Measurements from ENCODE around the gene APBA2.
"Not testable (repeated sequence)": the region's sequence is repeated elsewhere in the genome, so short reads cannot be mapped to it uniquely, and the experiment has no call there.

The APBA2 gene

DNA sequence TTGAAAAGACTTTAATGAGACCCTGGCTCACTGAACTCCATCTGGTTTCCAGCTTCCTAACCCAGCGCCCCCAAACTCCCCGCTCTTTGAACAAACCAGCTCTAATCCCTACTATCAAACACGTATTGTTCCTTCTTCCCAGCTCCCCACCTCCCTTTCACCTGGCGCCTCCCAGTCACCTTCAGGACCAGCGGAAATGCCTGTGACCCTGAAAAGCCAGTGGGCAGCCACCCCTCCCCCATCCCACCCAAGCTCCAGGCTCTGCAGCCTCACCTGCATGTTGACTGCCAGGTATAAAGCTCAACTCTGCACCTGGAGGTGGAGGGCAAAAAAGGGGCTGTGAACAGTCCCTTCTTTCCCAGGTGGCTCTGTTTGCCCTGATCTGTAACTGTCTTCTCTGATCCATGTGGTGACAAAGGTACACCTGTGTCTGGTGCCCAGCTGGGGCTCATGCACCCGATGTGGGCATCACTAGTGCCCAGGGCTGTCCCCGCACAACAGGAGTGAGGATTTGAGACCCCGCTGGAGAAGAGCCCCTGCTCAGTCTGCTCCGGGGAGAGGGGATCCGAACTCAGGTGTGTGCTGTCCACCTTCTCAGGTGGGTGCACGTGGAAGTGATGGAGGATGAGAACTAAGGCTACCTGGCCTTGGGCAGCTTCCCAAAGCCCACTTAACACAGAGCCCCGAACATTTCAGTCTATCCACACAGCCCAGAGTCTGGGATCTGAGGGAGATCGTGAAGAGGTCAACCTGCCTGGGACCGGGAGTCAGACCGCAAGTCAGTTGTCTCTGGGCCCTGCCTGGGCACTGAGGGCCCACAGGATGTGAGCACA is 254.9 kb downstream of the APBA2 start:
- DNase-seq, result no peak

DNA sequence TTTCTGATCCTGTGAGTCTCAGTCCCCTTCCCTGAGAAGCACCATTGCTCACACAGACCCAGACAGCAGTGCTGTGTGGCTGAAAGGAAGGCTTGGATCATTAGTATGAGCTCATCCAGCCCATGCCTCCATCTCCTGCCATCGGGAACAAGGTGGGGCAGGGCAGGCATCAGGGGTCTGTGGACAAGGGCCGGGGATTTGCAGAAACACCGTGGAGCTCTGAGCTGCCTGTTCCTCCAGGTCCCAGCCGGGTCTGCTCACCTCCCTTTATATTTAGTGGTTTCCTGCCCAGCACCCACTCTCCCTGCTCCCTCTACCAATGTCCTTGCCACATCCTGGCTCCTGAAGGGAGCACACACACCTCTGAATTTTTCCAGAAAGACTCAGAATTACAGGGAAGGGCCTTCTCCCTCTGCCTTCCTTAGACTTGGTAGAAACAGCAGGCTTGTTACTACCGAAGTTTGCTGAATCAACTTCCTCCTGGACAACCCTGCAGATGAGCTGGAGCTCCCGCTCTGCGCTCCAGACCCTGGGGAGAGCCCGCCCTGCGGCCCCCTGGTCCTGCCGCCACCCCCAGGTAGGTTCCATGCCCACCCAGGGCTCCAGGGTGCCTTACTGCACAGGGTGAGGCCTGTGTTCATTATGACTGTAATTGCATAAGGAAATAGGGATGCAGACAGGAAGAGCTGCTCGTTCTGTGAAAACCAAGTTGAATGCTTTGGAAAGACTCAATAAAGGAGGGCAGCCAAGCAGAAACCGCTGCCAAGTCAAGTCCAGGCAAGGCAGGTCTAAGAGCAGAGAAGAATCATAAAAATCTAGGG is 255.7 kb downstream of the APBA2 start:
- no peak for DNase-seq

DNA sequence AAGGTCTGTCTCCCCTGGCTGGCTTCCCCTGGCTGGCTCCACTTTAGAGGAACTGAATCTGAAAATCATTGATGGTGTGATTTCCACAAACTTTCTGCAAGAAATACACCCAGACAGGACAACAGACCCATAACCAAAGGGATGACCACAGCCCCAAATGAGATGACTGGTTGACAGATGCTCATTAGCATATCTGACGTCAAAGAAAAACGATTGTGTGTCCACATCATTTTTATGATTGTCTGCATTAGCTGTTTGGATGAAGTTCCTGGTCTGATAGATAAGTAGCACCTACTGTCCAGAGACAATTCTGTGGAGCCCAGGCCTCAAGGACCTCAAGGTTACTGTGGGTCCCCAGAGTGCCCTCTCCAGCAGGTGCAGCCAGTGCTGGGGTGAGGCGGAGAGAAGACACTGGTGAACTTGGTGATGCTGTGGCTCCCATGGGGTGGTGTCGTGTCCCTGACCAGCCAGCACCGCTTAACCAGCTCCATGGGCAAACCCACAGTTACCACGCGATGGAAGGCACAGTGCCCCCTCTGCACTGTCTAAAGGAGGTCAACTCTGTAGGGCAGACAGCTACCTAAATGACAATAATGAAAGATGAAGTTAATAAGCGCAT is 256.5 kb downstream of the APBA2 start:
- no peak for DNase-seq

DNA sequence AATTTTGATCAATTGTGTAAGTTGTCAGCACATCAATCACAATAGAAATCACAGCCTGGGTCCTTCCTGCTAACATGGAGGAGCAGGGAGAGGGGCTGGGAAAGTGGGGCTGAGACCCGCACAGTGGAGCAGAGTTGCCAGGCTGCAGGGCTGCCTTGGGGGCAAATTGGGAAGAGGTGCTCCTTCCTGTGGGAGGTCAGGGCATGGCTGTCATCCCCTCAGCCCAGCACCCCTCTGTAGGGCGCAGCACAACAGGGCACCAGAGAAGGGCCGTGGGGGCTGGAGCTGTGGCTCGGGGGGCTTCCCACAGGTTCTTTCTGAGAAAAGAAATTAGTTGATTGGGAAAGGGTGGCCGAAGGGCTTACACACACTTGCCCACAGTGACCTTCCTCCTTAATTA is 257.5 kb downstream of the APBA2 start:
- DNase-seq, result no peak

DNA sequence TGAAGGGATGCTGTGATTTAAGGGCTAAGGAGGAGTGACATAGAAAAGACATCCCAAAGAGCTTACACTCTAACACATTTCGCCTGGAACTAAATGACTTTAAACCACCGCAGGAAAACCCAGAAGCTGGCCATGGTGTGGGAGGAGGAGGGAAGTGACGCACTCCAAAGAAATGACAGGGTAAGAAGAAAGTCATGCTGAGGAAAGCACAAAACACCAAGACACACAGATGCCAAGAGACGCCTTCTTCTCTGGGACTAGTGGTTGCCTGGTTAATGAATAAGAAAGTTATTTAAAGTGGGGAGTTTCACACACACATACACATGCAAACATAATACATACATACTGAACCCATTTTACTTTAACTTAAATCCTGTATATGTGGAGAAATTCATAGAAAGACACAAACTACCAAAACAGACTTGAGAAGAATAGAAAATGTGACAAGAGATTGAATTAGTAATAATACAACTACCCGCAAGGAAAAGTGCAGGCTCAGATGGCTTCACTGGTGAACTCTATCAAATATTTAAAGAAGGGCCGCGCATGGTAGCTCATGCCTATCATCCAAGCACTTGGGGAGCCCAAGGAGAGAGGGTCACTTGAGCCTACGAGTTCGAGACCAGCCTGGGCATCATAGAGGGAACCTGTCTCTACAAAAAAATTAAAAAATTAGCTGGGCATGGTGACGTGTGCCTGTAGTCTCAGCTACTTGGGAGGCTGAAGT is 258.3 kb downstream of the APBA2 start:
- no peak for DNase-seq

DNA sequence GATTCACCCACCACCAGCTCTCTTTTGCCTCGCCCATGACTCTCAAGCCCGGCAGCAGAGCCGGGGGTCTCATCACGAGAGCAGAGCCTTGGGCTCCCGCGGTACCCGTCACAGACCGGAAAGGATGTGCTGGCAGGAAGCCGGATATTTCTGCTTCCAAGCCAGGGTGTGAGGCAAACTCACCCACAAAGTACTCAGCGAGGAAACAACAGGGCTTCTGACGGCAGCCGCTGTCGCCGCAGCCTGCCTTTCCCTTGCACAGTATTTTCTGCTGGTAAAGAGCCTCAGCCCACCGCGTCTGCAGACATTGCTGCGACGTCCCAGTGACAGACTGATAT is 263.9 kb downstream of the APBA2 start:
- DNase-seq, result no peak

DNA sequence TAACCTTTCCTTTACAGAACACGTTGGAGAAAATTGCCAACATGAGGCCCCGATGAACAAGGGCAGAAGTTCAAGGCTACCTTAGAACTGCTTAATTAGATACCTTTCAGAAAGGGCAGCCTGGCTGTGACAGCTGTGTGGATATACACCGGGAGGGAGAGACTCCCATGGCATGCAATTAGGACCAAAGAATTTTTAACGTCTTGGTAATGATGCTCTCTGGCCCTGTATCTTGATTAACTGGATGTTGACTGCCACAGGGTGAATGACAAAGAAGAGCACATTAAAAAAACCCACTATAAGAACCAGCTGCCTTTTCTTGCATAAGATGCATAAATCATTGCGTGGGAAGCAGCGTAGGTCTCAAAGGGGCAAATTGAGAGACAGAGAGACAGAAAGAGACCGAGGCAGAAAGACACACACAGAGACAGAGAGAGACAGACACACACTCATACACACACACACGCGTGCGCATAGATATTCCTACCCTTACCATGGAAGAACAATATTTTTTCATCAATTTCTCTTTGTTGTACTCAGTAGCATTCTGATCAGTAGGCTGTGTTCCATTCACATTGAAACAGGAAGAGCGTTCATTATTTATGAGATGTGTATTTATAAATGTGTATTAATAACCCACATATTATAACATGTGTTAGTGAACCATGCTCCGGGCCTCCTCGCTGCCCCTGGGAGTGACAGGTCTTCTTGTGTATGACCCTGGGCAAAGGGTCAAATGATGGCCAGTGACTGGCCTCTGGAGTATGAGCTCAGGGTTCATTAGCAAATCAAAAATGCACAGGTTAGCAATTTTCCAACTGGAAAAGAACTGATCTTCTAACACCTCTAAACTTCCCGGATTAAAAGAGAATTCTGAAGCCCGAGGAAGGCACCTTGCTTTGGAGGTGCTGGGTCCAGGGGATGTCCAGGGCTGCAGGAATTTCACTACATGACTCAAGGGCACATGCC is 265.0 kb downstream of the APBA2 start:
- no peak for DNase-seq

DNA sequence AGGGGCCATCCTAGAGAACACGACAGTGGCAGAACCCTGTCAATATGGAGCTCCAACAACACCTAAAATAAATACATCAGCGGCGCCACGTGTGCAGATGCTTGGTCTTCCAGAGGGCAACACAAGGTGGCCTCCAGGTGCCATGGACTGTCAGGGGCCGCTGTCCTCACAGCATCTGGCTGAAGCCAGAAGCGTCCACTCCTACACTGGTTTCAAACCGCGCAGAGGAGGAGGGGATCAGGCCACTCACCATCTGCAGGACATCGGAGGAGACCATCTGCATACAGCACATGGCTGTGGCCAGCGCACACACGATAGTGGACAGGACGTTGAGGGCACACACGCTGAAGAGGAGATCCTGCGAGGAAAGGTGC is 265.7 kb downstream of the APBA2 start:
- DNase-seq, result no peak

DNA sequence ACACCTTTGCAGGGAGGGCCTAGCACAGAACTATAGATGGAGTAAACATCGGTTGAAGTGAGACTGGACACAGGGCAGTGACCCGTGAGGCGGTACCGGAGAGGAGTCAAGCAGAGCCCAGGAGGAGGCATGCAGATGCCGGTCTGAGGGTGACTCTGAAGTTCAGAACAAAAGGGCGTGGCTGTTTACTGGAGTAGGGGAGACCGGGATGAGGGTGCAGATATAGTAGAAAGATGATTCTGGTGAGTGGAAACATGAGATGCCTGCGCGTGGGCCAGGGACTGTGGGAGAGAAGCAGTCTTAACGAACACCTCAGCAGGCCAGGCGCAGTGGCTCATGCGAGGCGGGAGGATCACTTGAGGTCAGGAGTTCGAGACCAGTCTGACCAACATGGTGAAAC is 270.7 kb downstream of the APBA2 start:
- DNase-seq, result no peak

DNA sequence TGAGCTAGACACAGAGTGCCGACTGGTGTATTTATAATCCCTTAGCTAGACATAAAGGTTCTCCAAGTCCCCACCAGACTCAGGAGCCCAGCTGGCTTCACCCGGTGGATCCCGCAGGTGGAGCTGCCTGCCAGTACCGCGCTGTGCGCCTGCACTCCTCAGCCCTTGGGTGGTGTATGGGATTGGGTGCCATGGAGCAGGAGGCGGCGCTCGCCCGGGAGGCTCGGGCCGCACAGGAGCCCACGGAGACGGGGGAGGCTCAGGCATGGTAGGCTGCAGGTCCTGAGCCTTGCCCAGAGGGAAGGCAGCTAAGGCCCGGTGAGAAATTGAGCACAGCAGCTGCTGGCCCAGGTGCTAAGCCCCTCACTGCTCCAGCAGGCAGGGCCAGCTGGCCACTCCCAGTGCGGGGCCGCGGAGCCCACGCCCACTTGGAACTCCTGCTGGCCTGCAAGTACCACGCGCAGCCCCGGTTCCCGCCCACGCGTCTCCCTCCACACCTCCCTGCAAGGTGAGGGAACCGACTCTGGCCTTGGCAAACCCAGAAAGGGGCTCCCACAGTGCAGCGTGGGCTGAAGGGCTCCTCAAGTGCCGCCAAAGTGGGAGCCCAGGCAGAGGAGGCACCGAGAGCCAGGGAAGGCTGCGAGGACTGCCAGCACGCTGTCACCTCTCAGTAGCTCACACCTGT is 274.1 kb downstream of the APBA2 start:
- no peak for DNase-seq

DNA sequence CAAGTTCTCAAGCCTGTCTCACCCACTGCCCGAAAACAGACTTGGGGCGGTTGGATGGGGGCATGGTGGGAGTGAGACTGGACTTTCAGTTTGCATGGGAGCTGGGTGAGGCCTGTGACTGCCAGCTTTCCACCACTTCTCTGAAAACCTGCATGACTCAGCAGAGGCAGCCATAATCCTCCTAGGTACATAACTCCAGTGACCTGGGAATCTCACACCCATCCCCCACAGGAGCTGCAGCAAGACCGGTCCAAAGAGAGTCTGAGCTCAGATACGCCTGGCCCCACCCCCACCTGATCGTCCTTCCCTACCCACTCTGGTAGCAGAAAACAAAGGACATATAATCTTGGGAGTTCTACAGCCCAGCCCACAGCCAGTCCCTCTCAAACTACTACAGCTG is 276.6 kb downstream of the APBA2 start:
- no peak for DNase-seq

DNA sequence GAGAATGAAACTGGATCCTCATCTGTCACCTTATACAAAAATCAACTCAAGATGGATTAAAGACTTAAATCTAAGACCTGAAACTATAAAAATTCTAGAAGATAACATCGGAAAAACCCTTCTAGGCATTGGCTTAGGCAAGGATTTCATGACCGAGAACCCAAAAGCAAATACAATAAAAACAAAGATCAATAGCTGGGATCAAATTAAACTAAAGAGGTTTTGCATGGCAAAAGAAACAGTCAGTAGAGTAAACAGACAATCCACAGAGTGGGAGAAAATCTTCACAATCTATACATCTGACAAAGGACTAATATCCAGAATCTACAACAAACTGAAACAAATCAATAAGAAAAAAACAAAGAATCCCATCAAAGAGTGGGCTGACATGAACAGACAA is 281.3 kb downstream of the APBA2 start:
- DNase-seq, result not testable (repeated sequence)

Data from hematopoietic multipotent progenitor cell treated with erythropoietin and hydrocortisone succinate and interleukin-3 and kit ligand, for 6 days (in vitro differentiated cells).